Activated CD8-positive, alpha-beta memory T cell treated with anti-CD3 and anti-CD28 coated beads, Interleukin-2, amount 50 U/mL, for 24 hours (primary cell): Measurements from ENCODE around the gene CCDC51.

Experiments used
- DNase-seq: peaks from one replicate; pipeline ENCODE4 v3.0.0-alpha.2; 2020; ENCODE audit errors: extremely low read depth

CCDC51 gene

DNA sequence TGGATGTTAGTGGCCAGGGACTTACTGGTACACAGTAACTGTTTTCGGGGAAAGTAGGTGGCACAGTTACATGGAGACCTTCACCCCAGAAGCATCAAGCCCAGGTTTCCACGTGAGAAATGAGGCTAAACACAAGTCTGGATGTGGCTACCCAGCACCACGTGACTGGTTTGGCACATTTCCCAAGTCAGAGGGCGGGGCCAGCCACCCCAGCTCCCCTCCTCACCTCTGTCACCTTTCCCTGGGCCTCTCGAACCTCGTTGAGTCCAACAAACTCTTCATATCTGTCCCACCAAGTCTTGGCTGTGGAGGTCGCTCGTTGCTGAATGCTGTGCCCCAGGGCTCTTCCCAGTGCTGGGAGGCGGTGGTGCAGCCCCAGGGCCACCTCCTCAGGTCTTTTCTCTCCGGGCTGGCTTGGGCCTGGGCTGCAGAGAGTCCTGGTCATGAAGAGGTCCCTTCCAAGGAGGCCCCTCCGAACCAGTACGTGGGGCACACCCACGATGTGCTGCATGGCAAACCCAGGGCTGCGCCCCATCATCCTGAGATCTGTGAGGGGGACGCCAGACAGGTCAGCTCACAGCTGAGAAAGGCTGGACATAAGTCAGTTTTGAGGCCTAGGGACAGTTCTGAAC is 5.2 kb downstream of the CCDC51 start:
- DNase-seq: no peak

DNA sequence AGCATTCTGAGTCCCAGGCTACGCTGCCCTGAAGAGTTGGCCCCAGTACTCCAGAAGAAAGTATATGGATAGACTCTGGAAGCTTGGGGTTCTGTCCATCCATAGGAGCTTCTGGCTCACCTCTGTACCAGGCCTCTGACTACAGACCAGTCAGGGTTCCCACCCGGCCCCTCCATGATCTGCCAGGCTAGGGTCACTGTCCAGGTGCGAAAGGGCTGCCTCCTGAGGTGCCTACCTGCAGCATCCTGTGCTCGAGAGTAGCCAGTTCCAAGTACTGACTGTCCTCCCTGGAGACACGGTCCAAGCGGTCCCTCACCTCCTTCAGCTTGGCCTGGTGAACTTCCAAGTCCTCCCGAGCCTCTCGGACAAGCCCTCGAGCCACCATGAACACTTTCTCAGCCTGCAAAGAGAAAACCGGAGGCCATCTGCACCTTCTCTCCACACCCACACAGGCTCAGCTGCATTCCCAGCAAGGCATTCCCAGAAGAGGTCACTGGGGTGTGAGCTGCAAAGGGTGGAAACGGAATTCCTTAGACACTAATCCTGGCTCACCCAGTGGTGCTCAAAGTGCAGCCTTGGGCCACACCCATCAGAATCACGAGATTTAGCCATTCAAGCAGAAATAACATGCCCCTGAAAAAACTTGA is 6.3 kb downstream of the CCDC51 start:
- no peak for DNase-seq

DNA sequence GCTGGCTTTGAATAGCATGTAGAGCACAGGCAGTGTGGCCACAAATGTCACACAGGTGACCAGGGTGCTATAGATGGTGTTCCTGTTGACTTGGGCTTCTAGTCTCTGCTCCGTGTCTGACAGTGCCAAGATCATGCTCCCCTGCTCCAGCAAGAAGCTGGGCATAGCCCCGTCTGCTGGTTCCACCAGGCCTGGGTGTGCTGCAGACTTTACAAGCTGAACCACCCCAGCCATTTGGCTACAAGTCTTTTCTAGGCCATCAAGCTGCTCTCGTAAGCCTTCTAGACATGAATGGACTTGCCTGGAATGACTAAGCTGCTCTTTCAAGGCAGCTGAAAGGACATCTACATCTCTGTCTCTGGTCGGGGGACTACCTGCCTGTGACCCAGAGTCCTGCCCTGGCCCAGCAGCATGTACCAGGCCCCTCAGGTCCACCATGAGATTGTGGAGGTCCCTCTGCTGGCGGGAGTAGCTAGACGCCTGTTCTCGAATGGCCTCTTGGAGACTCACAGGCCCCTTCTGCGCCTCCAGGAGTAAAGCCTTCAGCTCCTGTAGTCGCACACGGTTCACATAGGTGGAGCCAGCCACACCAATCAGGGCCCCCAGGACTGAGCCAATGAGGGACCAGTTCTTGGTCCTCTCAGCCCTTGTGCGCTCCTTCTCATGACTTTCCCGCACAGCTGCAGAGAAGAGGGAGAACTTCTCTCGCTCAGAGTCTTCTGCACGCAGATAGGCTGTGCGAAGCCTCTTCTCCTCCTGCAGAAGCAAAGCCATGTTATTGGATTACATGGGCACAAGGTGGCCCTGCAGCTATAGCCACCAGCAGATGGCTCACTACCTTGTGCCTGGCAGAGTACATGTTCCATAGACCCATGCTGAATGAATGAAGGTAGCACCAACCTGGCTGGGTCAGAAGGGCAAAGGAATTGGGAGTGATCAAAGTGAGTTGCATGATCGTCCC is 7.2 kb downstream of the CCDC51 start:
- DNase-seq: no peak

DNA sequence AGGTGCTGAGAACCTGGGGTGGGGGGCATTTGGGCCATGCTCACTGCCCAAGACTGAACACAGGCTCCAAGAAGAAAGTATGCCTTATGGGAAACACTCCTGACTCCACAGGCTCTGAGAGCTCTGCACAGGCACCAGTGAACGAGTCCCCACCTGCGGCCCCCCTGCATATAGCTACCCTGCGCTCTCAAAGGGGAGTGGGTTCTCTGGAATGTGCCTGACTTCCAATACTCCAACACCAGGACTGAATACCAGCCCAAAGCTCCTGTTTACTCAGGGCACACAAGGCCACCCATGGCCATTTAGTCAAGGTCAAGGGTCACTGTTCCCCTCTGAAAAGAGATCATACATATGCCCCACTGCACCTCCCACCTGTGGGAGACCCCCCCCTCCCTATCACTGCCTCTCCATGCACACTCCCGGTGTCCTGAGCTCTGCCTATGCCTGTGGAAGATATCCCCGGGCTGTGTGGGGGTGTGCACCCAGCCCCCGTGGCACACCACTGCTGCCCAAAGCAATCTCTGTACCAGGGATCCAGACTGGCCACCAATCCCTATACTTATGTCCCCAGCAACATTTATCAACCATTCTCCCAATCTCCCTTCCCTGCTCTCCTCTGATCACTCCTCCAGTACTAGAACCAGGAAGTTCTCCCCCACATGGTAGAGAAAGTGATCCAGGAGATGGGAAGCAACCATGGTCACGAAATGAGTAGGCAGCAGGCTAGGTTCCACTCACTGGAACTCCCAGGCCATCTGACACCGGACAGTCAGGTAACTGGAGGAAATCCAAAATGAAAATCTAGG is 8.5 kb downstream of the CCDC51 start:
- DNase-seq: no peak

DNA sequence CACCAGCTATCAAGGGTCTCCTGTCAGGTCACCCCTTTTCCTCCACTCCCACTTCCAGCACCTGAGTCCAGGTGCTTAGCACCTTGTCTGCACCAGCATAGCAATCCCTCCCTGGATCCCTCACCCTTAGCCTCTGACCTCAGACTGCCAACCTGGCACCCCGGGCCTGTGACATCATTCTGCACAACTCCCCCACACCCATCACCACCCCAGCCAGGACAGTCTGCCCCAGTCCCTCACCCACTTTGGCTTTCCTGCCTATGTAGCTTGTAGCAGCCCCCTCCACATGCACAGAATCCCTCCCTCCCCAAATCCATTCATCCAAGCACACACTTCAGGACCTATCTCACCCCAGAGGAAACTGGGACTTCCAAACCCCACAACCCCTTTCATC is 9.2 kb downstream of the CCDC51 start:
- DNase-seq: no peak

GRCh38 chr3:48429960-48430707 is 9.8 kb downstream of the CCDC51 start, which contains the start of gene PLXNB1:
Gene PLXNB1 (minus strand): TSS chr3:48430086. CDS start chr3:48424611, 5,475 bp downstream.
- DNase-seq: no peak

DNA sequence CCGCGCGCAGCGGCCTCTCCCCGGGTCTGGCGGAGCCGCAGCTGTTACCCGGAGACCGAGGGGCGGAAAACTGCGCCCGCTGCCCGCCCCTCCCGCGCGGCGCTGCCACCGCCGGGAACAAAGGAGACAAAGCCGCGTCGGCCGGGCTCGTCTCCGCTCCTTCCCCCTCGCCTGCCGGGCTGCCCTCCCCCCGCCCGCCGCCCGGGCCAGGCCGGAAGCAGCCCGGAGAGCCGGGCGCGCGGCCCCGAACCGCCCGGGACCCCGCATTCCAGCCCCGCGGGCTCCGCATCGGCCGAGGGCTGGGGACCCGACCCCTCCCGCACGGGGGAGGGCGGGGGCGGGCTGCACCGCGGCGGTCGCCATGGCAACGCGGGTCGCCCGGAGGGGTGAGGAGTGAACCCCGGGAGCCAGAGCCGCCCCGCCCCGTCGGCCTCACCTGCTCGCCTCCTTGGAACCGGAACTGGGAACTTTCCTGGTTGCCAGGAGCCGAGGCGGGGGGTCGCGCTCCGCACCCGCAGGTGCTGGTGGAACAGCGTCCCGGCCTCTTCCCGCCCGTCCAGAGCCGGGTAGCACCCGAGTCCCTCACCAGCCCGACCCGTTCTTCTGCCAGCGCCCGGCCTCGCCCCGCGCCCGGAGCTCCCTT is 10.5 kb downstream of the CCDC51 start:
- no peak for DNase-seq

GRCh38 chr3:48428572-48429316 is 11.2 kb downstream of the CCDC51 start:
- DNase-seq: no peak

- no peak for DNase-seq
Measured at GRCh38 chr3:48428088-48428571, 11.8 kb downstream of the CCDC51 start.

DNA sequence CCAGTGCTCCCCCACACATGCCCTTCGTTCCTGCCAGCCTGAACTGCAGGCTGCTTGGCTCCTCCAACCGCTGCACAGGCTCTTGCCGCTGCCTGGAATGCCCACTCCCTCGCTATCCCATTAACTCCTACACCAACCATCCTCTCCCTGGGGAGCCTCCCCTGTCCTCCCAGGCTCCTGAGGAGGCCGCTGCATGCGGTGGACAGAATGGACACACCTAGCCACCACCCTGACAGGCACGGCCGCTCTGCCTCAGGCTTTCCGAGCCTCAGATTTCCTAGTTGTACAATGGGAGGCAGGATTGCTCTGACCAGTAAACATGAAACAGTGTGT is 12.3 kb downstream of the CCDC51 start:
- DNase-seq: no peak

GRCh38 chr3:48426944-48427629 is 12.8 kb downstream of the CCDC51 start:
- no peak for DNase-seq

DNA sequence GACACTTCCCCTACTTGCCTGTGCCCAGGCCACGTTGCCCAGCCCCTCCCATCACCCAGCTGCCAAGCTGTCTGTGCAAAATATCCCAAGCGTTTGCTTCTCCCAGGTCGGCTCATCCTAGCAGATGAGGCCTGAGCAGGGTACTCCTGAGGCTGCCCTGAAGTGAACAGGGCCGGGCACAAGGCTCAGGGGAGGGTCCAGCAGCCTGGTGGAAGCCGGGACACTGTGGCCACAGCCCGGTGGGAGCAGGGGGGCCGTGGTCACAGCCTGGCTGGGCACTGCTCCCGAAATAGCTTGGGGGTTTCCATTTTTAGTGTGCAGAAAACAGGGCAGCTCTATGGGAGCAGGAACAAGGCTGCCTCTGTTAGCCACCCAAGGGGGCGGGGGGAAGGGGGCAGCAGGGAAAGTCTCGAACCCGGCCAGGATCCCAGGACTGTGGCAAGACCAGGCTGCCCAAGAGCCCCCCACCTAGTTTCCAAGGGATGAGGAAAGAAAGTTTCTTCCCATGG is 13.5 kb downstream of the CCDC51 start:
- no peak for DNase-seq

DNA sequence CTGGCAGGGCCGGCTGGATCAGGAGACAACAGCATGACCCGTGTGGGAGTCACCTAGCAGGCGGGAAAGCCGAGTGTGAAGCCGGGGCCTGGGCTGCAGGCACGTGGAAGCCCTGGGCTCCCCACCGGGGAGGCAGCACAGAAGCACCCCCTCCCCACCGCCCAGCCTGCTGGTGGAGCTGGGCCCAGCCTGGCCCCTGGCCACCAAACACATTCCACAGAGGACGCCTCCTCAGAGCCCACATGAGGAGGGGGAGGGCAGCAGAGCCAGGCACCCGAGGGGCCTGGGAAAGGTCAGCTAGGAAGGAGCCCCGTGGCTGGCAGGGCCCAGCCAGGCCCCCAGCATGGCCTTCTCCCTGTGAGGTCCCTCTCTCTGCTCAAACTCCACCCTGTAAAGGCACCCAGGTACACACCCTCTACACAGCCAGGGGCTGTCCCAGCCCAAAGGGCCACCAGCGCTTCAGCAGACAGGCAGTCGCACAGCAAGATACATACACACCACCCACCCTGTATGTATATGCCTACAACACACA is 14.6 kb downstream of the CCDC51 start:
- DNase-seq: no peak

DNA sequence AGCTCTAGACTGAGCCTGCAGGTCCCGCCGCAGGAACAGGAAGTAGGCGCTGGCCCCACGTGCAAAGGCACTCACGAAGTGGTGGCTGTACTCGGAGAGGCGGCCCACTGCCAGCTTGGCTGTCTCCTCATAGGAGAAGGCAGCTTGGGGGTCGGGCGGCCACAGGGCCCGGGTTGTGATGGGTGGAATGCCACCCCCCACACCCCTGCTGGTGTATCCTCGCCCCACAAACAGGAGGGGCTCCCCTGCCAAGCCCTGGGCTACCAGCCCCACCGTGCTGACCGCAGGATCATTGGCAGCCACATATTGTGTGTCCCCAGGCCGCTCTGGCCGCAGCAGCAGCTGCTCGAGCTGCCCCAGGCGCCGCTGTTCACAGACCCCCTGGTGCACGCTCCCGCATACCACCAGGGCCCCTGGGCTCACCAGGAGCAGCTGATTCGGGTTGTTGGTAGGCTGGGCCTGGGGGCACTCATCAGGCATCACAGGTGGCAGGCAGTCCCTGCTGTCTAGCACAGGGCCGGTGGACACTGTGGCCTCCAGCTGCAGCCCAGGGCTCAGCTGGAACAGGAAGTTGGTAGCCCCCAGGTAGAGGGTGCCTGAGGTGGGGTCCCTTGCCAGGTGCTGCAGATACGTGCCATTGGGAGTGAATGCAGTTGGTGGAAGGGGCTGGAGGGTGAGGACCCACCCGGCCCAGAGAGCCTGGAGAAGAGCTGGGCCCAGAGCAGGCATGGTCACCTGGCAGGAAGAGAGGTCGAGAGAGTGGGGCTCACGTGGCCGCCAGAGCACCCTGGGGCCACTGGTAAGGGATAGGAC is 15.8 kb downstream of the CCDC51 start:
- DNase-seq: no peak

- no peak for DNase-seq
Measured at GRCh38 chr3:48423241-48423882, 16.6 kb downstream of the CCDC51 start.

- DNase-seq: no peak
Measured at GRCh38 chr3:48422681-48423080, 17.2 kb downstream of the CCDC51 start.

DNA sequence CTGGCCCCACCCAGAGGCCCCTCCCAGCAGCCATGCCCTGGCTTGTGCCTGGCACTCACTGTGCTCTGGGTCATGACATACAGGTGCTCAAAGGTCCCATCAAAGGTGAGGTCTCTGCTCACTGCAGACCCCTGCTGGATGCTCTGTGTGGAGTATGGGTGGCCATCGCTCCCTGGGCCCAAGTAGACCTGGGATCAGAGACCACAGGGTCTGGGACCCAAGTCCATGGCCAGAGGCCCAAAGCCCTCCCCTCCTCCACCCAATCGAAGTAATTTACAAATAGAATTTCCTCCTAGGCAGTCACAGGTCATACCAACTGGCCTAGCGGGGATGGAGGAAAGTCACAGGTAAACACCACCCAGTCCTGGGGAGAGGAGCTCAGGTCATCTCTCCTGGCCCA is 17.6 kb downstream of the CCDC51 start:
- DNase-seq: no peak
